ENCODE results near the gene SH2D4B.

Gene SH2D4B

GRCh38 chr10:80583685-80584084, 46.0 kb downstream of the SH2D4B start:
- peak; percentile 10 for TF ChIP-seq CTCF (IDR thresholded peaks at IDR 0.05; ENCODE audit: low read depth, low read length, missing control alignments)
- no peak for DNase-seq (ENCODE audit: low read depth)
- no peak overlapping the region for H3K4me3 ChIP-seq (ENCODE audit: low read depth, low read length)

- H3K4me3 ChIP-seq (ENCODE audit: low read depth, low read length): no peak overlapping the region
- no peak for TF ChIP-seq CTCF (IDR thresholded peaks at IDR 0.05; ENCODE audit: low read depth, low read length, missing control alignments)
Observed at GRCh38 chr10:80585812-80586211, 48.1 kb downstream of the SH2D4B start.

GRCh38 chr10:80588546-80588945, 50.8 kb downstream of the SH2D4B start:
- no peak for TF ChIP-seq CTCF (IDR thresholded peaks at IDR 0.05; ENCODE audit: low read depth, low read length, missing control alignments)
- DNase-seq (ENCODE audit: low read depth): no peak
- no peak overlapping the region for H3K4me3 ChIP-seq (ENCODE audit: low read depth, low read length)

More at GRCh38 chr10:80585812-80586211, 48.1 kb downstream of the SH2D4B start:
- DNase-seq (ENCODE audit: low read depth): no peak

GRCh38 chr10:80589726-80590373, 52.1 kb downstream of the SH2D4B start:
- TF ChIP-seq CTCF (IDR thresholded peaks at IDR 0.05; ENCODE audit: low read depth, low read length, missing control alignments): no peak

GRCh38 chr10:80590585-80591125, 53.0 kb downstream of the SH2D4B start:
- H3K4me3 ChIP-seq (ENCODE audit: low read depth, low read length): no peak overlapping the region
- TF ChIP-seq CTCF (IDR thresholded peaks at IDR 0.05; ENCODE audit: low read depth, low read length, missing control alignments): no peak

More at GRCh38 chr10:80589726-80590373, 52.1 kb downstream of the SH2D4B start:
- no peak overlapping the region for H3K4me3 ChIP-seq (ENCODE audit: low read depth, low read length)
- no peak for DNase-seq (ENCODE audit: low read depth)

GRCh38 chr10:80596391-80597257, 58.9 kb downstream of the SH2D4B start:
- TF ChIP-seq CTCF (IDR thresholded peaks at IDR 0.05; ENCODE audit: low read depth, low read length, missing control alignments): peak; percentile 92
- no peak overlapping the region for H3K4me3 ChIP-seq (ENCODE audit: low read depth, low read length)

More at GRCh38 chr10:80590585-80591125, 53.0 kb downstream of the SH2D4B start:
- no peak for DNase-seq (ENCODE audit: low read depth)

More at GRCh38 chr10:80596391-80597257, 58.9 kb downstream of the SH2D4B start:
- DNase-seq (ENCODE audit: low read depth): no peak
